WTC11 (cell line): Measurements from ENCODE around the gene SEC61A1. TPM values are rescaled to one million over a fixed set of nuclear protein-coding genes. Genes with fewer than 3 reads are reported as not detected.

Experiments used
- ATAC-seq: fragments of 200-7000 bp; cut with Tn5 transposase; 2 replicates; pipeline ENCODE4 v1.10.0; 2021; ENCODE audit warnings: mild to moderate bottlenecking, moderate library complexity
- CTCF ChIA-PET: fragments of 300-600 bp; sonication (Branson Sonifier 250); formaldehyde crosslinking; loops from one replicate; lab custom pipeline; 2021; ENCODE audit warnings: antibody characterized with exemption; lab: Charles Lee
- POLR2A ChIA-PET: fragments of 350-600 bp; sonication (Branson Sonifier 250); formaldehyde crosslinking; loops from one replicate; lab custom pipeline; 2021; ENCODE audit warnings: antibody characterized with exemption; lab: Charles Lee
- DNase-seq: peaks from one replicate; pipeline ENCODE4 v3.0.0; 2021; ENCODE audit warnings: low spot score
- H3K27ac Mint-ChIP-seq: 2 replicates; pipeline ENCODE4 v1.8.0; 2021; ENCODE audit warnings: mixed read lengths
- H3K27me3 Mint-ChIP-seq: 2 replicates; pipeline ENCODE4 v1.8.0; 2021; ENCODE audit warnings: low read depth, mild to moderate bottlenecking, moderate library complexity, mixed read lengths
- H3K36me3 Mint-ChIP-seq: 2 replicates; pipeline ENCODE4 v1.8.0; 2021; ENCODE audit warnings: mixed read lengths
- H3K4me1 Mint-ChIP-seq: 2 replicates; pipeline ENCODE4 v1.8.0; 2022; ENCODE audit warnings: mixed read lengths
- H3K4me3 Mint-ChIP-seq: 2 replicates; pipeline ENCODE4 v1.8.0; 2021; ENCODE audit warnings: mild to moderate bottlenecking, moderate library complexity, mixed read lengths
- H3K9me3 Mint-ChIP-seq: 2 replicates; pipeline ENCODE4 v1.8.0; 2021; ENCODE audit warnings: mixed read lengths
- ATF2 ChIP-seq: sonication (generic); formaldehyde crosslinking; IDR thresholded peaks from 2 replicates; pipeline ENCODE4 v1.8.1; 2022; ENCODE audit warnings: low read depth, missing genetic modification reagents, borderline replicate concordance
- ATF6 ChIP-seq: sonication (generic); formaldehyde crosslinking; IDR thresholded peaks from 2 replicates; pipeline ENCODE4 v1.8.1; 2023; ENCODE audit warnings: mild to moderate bottlenecking, missing genetic modification reagents
- CREM ChIP-seq: sonication (generic); formaldehyde crosslinking; IDR thresholded peaks from 2 replicates; pipeline ENCODE4 v1.8.1; 2022; ENCODE audit warnings: mild to moderate bottlenecking, missing genetic modification reagents, moderate library complexity
- CTCF ChIP-seq: fragments of 200-600 bp; IDR thresholded peaks from 2 replicates; pipeline ENCODE4 v1.8.0; 2022; ENCODE audit warnings: antibody characterized with exemption
- E2F1 ChIP-seq: sonication (generic); formaldehyde crosslinking; IDR thresholded peaks from 2 replicates; pipeline ENCODE4 v1.8.0; 2022; ENCODE audit warnings: mild to moderate bottlenecking, missing genetic modification reagents
- E2F4 ChIP-seq: sonication (generic); formaldehyde crosslinking; IDR thresholded peaks from 2 replicates; pipeline ENCODE4 v1.8.1; 2022; ENCODE audit warnings: low read depth, mild to moderate bottlenecking, moderate library complexity, missing genetic modification reagents, borderline replicate concordance
- ELF4 ChIP-seq: sonication (generic); formaldehyde crosslinking; IDR thresholded peaks from 2 replicates; pipeline ENCODE4 v1.8.1; 2022; ENCODE audit warnings: low read depth, mild to moderate bottlenecking, moderate library complexity, missing genetic modification reagents
- ESRRA ChIP-seq: sonication (generic); formaldehyde crosslinking; IDR thresholded peaks from 2 replicates; pipeline ENCODE4 v1.8.1; 2022; ENCODE audit warnings: mild to moderate bottlenecking, missing genetic modification reagents, borderline replicate concordance
- FOXK1 ChIP-seq: sonication (generic); formaldehyde crosslinking; IDR thresholded peaks from 2 replicates; pipeline ENCODE4 v1.8.0; 2022; ENCODE audit warnings: mild to moderate bottlenecking, moderate library complexity, missing genetic modification reagents
- FOXP1 ChIP-seq: sonication (generic); formaldehyde crosslinking; IDR thresholded peaks from 2 replicates; pipeline ENCODE4 v1.8.0; 2022; ENCODE audit warnings: missing genetic modification reagents, mild to moderate bottlenecking, moderate library complexity, borderline replicate concordance
- HMGXB4 ChIP-seq: sonication (generic); formaldehyde crosslinking; IDR thresholded peaks from 2 replicates; pipeline ENCODE4 v1.8.1; 2023; ENCODE audit warnings: mild to moderate bottlenecking, moderate library complexity, missing genetic modification reagents
- KAT7 ChIP-seq: sonication (generic); formaldehyde crosslinking; IDR thresholded peaks from 2 replicates; pipeline ENCODE4 v1.8.1; 2023; ENCODE audit warnings: missing genetic modification reagents, mild to moderate bottlenecking, borderline replicate concordance
- MXD4 ChIP-seq: fragments of 250-450 bp; sonication (Bioruptor Pico); IDR thresholded peaks from 2 replicates; pipeline ENCODE4 v1.8.0; 2021; ENCODE audit warnings: mild to moderate bottlenecking, moderate library complexity, borderline replicate concordance
- MYBL2 ChIP-seq: sonication (generic); formaldehyde crosslinking; IDR thresholded peaks from 2 replicates; pipeline ENCODE4 v1.8.1; 2023; ENCODE audit warnings: mild to moderate bottlenecking, moderate library complexity, missing genetic modification reagents
- NFYB ChIP-seq: sonication (generic); formaldehyde crosslinking; conservative IDR thresholded peaks from 2 replicates; pipeline ENCODE4 v1.8.0; 2022; ENCODE audit warnings: low read depth, missing genetic modification reagents
- STAT6 ChIP-seq: sonication (generic); formaldehyde crosslinking; conservative IDR thresholded peaks from 2 replicates; pipeline ENCODE4 v1.8.1; 2023; ENCODE audit warnings: mild to moderate bottlenecking, low read depth, missing genetic modification reagents, moderate library complexity
- TP53 ChIP-seq: sonication (generic); formaldehyde crosslinking; IDR thresholded peaks from 2 replicates; pipeline ENCODE4 v1.8.1; 2023; ENCODE audit warnings: mild to moderate bottlenecking, missing genetic modification reagents
- USF1 ChIP-seq: sonication (generic); formaldehyde crosslinking; IDR thresholded peaks from 2 replicates; pipeline ENCODE4 v1.8.0; 2022; ENCODE audit warnings: mild to moderate bottlenecking, missing genetic modification reagents
- ZNF138 ChIP-seq: sonication (generic); formaldehyde crosslinking; conservative IDR thresholded peaks from 2 replicates; pipeline ENCODE4 v1.8.1; 2022; ENCODE audit warnings: mild to moderate bottlenecking, moderate library complexity, missing genetic modification reagents
- ZNF317 ChIP-seq: sonication (generic); formaldehyde crosslinking; IDR thresholded peaks from 2 replicates; pipeline ENCODE4 v1.8.1; 2023; ENCODE audit warnings: low read depth, mild to moderate bottlenecking, moderate library complexity, missing genetic modification reagents, borderline replicate concordance
- ZNF416 ChIP-seq: fragments of 250-450 bp; sonication (Bioruptor Pico); IDR thresholded peaks from 2 replicates; pipeline ENCODE4 v1.9.0; 2021; ENCODE audit warnings: mild to moderate bottlenecking, inconsistent platforms
- total RNA-seq: library from RNA; stranded (reverse); gene quantifications from 3 replicates; pipeline ENCODE4 v1.2.3, GENCODE V29; 2021

Gene SEC61A1
- total RNA-seq, 1 experiment from 2014 or later = 152 TPM

GRCh38 chr3:128041344-128041743 lies 10.9 kb upstream of the SEC61A1 start (continued):
- no peak for TF ChIP-seq ZNF138 (CRISPR knock-in tag)
- no peak for TF ChIP-seq CREM (CRISPR knock-in tag)
- no peak for TF ChIP-seq MYBL2 (CRISPR knock-in tag)
- no peak for TF ChIP-seq MXD4
- TF ChIP-seq ATF6 = no peak
- no peak for TF ChIP-seq CTCF
- TF ChIP-seq TP53 (CRISPR knock-in tag) = no peak
- no peak for TF ChIP-seq E2F1 (CRISPR knock-in tag)
- no peak for TF ChIP-seq USF1 (CRISPR knock-in tag)
- TF ChIP-seq KAT7 (CRISPR knock-in tag) = no peak
- TF ChIP-seq, all 79 proteins: peak for 0

GRCh38 chr3:128050597-128050996 lies 1.6 kb upstream of the SEC61A1 start:
- H3K27ac Mint-ChIP-seq = no peak overlapping the region
- ChIA-PET POLR2A (no interaction called here), CTCF (no interaction called here)
- no peak for ATAC-seq
- H3K27me3 Mint-ChIP-seq = peaks cover 15% of the 10 kb centered on the region
- H3K4me1 Mint-ChIP-seq = peaks cover 25% of the 10 kb centered on the region
- H3K9me3 Mint-ChIP-seq = no peaks in the 10 kb centered on the region
- H3K4me3 Mint-ChIP-seq = no peak overlapping the region
- no peak for TF ChIP-seq ATF2 (CRISPR knock-in tag)
- no peak for TF ChIP-seq ELF4 (CRISPR knock-in tag)
- no peak for TF ChIP-seq ZNF317 (CRISPR knock-in tag)
- no peak for TF ChIP-seq NFYB (CRISPR knock-in tag)
- TF ChIP-seq, all 79 proteins: peak for 0
- DNase-seq = no peak
- peaks cover 25% of the 10 kb centered on the region for H3K36me3 Mint-ChIP-seq

- POLR2A ChIA-PET = no interaction called here
- ATAC-seq = peak; percentile 15
- Mint-ChIP-seq H3K4me3 (peak overlapping the region; percentile 87), H3K36me3 (peaks cover 33% of the 10 kb centered on the region), H3K27ac (peak overlapping the region; percentile 83), H3K9me3 (no peaks in the 10 kb centered on the region), H3K27me3 (peaks cover 9% of the 10 kb centered on the region), H3K4me1 (peaks cover 25% of the 10 kb centered on the region)
- DNase-seq = no peak
- CTCF ChIA-PET = interaction anchor here (0.6 to 1.0 kb wide), 4 partner anchors 11 to 270 kb away, joined by 3 to 4 read pairs (median 3); no protein-coding TSS in a partner anchor
- TF ChIP-seq E2F4 (CRISPR knock-in tag) (no peak), FOXP1 (no peak), ESRRA (CRISPR knock-in tag) (no peak), FOXK1 (no peak), ZNF416 (CRISPR knock-in tag) (no peak), ZNF317 (CRISPR knock-in tag) (no peak), HMGXB4 (CRISPR knock-in tag) (no peak), STAT6 (no peak)
These were observed 789 bp upstream of the SEC61A1 start for GRCh38 chr3:128051459-128051836.
